Glomerular endothelial cell (primary cell): Measurements from ENCODE around the gene ZCRB1. TPM values are rescaled to one million over a fixed set of nuclear protein-coding genes. Genes with fewer than 3 reads are reported as not detected.

Source experiments
- DNase-seq: peaks from one replicate; pipeline ENCODE4 v3.0.0-alpha.2; 2011; ENCODE audit warnings: low read depth, low spot score; ENCODE audit errors: extremely low read depth
- total RNA-seq: library from RNA; depleted of rRNA; stranded (reverse); fragments of >200 nt; gene quantifications from 2 replicates; pipeline ENCODE4 v1.2.3, GENCODE V29; 2015

ZCRB1 gene
- total RNA-seq, 1 donor from 2014 or later: 30.3 TPM

DNA sequence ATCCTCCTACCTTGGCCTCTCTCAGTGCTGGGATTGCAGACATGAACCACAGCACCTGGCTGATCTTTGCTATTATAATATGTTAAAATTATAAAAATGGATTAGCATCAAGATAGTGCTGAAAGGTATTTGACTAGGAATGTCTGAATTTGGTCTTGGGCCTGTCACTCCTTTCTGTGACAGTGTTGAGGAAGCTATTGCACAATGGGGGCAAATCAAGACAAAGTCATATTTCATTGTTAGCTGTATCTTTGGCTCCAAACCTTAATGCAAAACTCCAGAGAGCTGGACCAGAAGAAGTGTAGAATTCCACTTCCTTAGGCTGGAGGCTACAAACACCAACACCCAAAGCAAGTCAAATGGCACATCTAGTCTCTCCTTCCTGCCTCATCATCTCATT, 42.2 kb downstream of the ZCRB1 start:
- no peak for DNase-seq

DNA sequence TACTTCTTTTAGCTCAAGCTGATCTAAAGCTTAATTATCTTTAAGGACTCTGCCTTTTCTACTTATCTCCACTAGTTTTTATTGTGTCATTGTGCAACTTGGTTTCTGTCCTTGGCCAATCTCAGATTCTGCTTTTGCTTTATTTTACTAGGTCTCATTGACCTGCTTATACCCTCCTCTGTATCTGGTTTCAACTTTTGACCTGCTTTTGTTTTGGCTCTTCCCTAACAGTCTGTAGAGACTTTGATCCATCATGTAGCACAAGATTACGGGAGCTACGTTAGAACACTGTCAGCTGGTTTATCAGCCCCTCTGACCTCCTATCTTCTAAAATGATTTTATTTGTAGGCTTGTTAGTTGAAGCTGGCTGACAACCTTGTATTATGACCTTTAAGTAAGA, 43.6 kb downstream of the ZCRB1 start:
- DNase-seq: no peak

DNA sequence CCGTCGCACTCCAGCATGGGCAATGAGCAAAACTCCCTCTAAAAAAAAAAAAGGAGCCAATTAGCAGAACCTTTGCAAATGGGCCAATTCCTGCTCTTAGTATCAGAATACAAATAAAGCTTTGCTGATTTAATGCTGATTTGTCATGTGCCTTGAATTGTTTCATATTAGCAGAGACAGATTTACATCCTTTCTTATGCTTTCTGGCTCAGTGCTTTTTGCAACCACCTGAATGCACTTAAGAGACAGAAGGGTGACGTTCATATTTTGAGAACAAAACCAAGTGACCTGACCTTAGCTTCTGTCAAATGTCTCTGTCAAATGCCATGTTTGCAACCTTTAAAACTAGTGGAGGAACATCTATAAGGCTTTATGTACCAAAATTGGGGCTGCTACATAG, 44.0 kb downstream of the ZCRB1 start:
- no peak for DNase-seq

DNA sequence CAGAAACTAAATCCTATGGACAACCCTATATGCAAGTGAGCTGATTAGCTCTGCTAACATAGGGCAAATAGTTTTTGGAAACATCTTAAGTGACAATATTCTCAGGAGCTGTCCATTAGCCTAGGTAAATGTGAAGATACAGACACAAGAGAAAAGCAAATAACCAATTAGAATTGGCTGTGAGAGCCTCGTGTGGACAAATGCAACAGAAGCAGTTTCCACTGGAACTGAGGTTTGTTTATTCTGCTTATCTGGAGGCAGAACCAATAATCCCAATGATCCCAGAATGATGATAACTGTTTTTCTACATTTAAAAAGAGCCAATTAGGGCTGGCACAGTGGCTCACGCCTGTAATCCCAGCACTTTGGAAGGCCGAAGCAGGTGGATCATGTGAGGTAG, 44.6 kb downstream of the ZCRB1 start:
- DNase-seq: no peak

DNA sequence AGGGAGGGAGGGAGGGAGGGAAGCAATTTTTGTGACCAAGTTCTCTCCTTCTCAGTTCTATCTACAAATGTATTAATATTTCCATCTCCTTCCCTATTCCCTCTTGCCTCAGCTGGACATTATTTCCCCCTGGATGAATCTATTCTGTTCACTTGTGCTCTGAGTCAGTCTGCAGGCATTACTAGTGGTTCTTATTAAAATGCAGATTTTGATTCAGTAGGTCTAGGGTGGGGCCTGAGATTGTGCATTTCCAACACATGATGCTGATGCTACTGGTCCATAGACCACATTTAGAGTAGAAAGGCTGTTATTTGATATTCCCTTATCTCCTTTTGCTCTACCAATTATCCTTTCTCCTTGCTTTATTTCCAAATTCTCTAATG, 47.8 kb downstream of the ZCRB1 start:
- no peak for DNase-seq

DNA sequence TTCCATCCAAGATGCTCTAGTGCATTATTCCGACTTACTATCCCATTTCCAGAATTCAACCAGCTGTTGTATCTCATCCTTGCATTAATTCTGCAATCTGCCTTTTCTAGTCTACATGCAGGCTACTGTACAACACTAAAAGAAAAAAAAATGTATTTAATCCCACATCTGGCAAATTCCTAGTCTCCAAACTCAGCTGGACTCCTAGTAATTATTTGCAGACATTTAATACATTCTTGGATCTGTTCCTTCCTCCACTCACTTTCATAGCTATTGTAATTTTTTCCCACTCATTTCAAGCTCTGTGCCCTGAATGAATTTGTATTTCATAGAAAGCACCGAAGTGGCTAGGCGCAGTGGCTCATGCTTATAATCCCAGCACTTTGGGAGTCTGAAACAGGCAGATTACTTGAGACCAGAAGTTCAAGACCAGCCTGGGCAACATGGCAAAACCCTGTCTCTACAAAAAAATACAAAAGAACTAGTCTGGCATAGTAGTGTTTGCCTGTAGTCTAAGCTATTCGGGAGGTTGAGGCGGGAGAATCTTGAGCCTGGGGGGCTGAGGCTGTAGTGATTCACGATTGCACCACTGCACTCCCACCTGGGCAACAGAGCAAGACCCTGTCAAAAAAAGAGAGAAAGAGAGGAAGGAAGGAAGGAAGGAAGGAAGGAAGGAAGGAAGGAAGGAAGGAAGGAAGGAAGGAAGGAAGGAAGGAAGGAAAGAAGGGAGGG, 48.3 kb downstream of the ZCRB1 start:
- DNase-seq: no peak

DNA sequence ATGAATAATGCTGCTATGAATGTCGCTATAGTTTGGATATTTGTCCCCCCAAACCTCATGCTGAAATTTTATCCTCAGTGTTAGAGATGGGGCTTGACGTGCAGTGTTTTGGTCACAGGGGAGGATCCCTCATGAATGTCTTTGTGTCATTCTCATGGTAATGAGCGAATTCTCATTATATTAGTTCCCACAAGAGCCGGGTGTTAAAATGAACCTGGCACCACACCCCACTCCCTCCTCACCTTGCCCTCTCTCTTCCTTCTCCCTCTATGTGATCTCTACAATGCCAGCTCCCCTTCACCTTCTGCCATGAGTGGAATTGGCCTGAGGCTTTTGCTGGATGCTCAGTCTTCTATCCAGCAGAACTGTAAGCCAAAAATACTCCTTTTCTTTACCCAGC, 50.4 kb downstream of the ZCRB1 start:
- no peak for DNase-seq

DNA sequence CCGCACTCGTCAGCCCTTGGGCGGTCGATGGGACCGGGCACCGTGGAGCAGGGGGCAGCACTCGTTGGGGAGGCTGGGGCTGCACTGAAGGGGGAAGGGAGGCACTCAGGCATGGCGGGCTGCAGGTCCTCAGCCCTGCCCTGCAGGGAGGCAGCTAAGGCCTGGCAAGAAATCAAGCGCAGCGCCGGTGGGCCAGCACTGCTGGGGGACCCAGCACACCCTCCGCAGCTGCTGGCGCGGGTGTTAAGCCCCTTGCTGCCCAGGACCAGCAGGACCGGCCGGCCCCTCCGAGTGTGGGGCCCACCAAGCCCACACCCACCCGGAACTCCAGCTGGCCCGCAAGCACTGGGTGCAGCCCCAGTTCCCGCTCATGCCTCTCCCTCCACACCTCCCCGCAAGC, 52.2 kb downstream of the ZCRB1 start:
- DNase-seq: no peak

DNA sequence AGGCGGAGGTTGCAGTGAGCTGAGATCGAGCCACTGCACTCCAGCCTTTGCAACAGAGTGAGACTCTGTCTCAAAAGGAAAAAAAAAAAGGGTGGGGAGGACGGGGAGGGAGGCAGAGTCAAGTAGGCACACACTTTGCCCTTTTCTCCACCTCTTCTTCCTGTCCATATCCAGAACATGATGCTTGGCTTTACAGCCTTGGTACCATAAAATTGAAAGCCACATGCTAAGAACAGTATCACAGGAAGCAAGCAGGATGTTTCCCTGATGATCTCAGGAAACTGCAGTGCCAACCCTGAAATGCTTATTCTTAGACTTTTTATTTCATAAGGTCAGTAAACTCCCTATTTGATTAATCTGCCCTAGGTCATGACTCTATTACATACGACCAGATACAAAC, 55.3 kb downstream of the ZCRB1 start:
- DNase-seq: no peak

DNA sequence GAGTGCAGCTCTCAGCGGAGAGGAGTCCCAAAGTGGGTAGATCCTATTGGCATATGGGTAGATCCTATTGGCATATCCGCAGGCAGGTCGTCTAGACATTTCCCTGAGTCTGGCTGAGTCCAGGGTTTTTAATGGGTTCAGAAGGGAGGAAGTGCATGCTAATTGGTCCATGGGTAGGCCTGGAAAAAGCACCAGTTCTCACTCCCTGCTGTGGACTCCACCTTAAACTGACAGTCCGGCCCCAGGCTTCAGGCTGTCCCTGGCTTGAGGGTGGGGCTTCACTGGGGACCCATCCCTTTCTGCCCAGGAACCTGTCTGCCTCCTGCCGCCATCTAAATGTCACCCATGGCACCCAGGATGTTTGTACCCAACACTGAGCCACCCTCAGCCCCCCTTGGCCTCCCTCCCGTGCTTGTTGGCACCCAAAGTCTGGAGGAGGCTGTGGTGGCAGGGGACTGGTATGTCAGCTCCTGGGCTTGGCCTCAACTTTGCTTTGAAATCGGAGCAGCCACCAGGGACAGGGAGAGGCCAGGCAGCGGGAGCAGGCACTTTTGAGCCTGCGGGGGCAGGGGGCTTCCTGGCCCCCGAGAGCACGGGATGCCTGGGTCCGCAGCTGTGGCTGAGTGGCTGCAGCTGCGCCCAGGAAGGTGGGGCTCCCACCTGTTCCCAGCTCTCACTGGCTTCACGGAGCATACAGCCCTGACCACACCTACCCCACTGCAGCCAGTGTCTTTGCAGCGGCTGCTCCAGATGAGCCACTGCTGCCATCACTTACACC, 58.3 kb downstream of the ZCRB1 start:
- DNase-seq: no peak

DNA sequence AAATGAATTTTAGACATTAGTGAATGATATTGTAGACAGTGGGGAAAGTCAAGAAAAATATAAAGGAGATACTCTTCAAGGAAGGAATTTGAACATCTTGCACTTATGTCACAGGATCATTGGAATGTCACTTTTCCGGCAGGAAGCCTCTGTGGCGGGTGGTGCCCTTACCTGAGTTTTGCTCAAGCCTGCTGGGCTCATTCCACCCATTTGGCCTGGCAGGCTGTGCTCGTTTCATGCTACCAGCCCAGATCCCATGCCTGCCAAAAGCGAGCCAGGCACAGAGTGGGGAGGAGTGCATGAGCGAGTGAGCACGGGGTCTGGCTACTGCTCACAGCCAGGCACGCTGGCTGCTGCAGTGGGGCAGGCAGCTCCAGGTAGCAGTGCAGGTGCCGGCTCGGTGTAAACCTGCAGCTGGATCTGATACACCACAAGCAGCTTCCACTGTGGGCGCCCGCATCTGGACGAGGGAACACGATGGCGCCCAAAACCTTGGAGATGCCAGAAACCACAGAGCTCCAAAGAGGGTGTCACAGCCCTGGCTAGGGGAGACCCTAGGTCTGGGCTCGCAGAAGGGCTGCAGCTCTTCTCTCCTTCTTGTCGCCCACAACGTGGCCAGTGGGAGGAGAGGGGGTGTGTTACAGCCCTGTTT, 59.2 kb downstream of the ZCRB1 start:
- no peak for DNase-seq

DNA sequence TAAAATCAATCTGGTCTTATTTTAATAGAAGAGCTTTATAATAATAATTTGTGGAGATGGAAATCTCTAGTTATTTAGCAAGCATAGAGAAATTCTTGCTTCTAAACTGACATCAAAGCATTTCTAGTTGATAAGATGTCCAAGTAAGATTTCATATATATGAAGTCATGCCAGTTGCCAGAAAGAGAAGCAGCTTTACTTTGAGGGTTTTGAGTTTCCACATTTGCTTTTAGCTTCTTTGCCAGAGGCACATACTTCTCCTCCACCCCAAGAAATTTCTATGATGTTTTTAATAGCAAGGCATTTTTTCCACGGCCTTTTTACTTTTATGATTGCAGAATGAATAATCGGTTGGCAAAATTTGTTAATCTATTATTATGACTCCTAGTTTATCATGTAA, 63.6 kb downstream of the ZCRB1 start:
- DNase-seq: no peak

Other genes with a start within 250 kb of the ZCRB1 start
- 17.7 and 25.7 TPM in 2 replicates for gene GXYLT1, start 181.2 kb downstream of the ZCRB1 start, total RNA-seq
- 15.8 and 39.4 TPM in 2 replicates for gene YAF2, start 87.8 kb downstream of the ZCRB1 start, total RNA-seq
- 64.8 and 80.5 TPM in 2 replicates for gene PPHLN1, start 73 bp upstream of the ZCRB1 start, total RNA-seq